ENCODE data around the gene FOXP1.

Gene FOXP1

GRCh38 chr3:71232895-71233294 lies 350.6 kb downstream of the FOXP1 start:
- no peak for TF ChIP-seq JUND (IDR thresholded peaks at IDR 0.05; ENCODE audit: low read depth)
- no peak for DNase-seq (ENCODE audit: low read depth in 1 of 2, low spot score in 1 of 2)
- in situ Hi-C loops (cut with HindIII; ENCODE audit: low pct_unique_long_range_greater_than_20kb, low sequenced_read_pairs) = no loop called here

GRCh38 chr3:71232175-71232679 lies 351.3 kb downstream of the FOXP1 start:
- in situ Hi-C loops (cut with HindIII; ENCODE audit: low pct_unique_long_range_greater_than_20kb, low sequenced_read_pairs) = no loop called here
- no peak for DNase-seq (ENCODE audit: low read depth in 1 of 2, low spot score in 1 of 2)
- TF ChIP-seq JUND (IDR thresholded peaks at IDR 0.05; ENCODE audit: low read depth) = no peak

- in situ Hi-C loops (cut with HindIII; ENCODE audit: low pct_unique_long_range_greater_than_20kb, low sequenced_read_pairs) = no loop called here
Observed at GRCh38 chr3:71231680-71232079, 351.8 kb downstream of the FOXP1 start.

GRCh38 chr3:71229905-71230657 lies 353.4 kb downstream of the FOXP1 start:
- in situ Hi-C loops (cut with HindIII; ENCODE audit: low pct_unique_long_range_greater_than_20kb, low sequenced_read_pairs) = no loop called here

More at GRCh38 chr3:71231680-71232079, 351.8 kb downstream of the FOXP1 start:
- no peak for TF ChIP-seq JUND (IDR thresholded peaks at IDR 0.05; ENCODE audit: low read depth)
- DNase-seq (ENCODE audit: low read depth in 1 of 2, low spot score in 1 of 2) = no peak

GRCh38 chr3:71228156-71228866 lies 355.2 kb downstream of the FOXP1 start:
- no peak for DNase-seq (ENCODE audit: low read depth in 1 of 2, low spot score in 1 of 2)
- TF ChIP-seq JUND (IDR thresholded peaks at IDR 0.05; ENCODE audit: low read depth) = no peak
- in situ Hi-C loops (cut with HindIII; ENCODE audit: low pct_unique_long_range_greater_than_20kb, low sequenced_read_pairs) = no loop called here

More at GRCh38 chr3:71229905-71230657, 353.4 kb downstream of the FOXP1 start:
- DNase-seq (ENCODE audit: low read depth in 1 of 2, low spot score in 1 of 2) = no peak
- TF ChIP-seq JUND (IDR thresholded peaks at IDR 0.05; ENCODE audit: low read depth) = no peak

- in situ Hi-C loops (cut with HindIII; ENCODE audit: low pct_unique_long_range_greater_than_20kb, low sequenced_read_pairs) = no loop called here
- DNase-seq (ENCODE audit: low read depth in 1 of 2, low spot score in 1 of 2) = no peak
- no peak for TF ChIP-seq JUND (IDR thresholded peaks at IDR 0.05; ENCODE audit: low read depth)
Observed at GRCh38 chr3:71227270-71227661, 356.3 kb downstream of the FOXP1 start.

GRCh38 chr3:71226565-71227269 lies 356.8 kb downstream of the FOXP1 start:
- in situ Hi-C loops (cut with HindIII; ENCODE audit: low pct_unique_long_range_greater_than_20kb, low sequenced_read_pairs) = no loop called here
- no peak for TF ChIP-seq JUND (IDR thresholded peaks at IDR 0.05; ENCODE audit: low read depth)
- no peak for DNase-seq (ENCODE audit: low read depth in 1 of 2, low spot score in 1 of 2)

GRCh38 chr3:71225951-71226564 lies 357.5 kb downstream of the FOXP1 start:
- in situ Hi-C loops (cut with HindIII; ENCODE audit: low pct_unique_long_range_greater_than_20kb, low sequenced_read_pairs) = no loop called here
- DNase-seq (ENCODE audit: low read depth in 1 of 2, low spot score in 1 of 2) = no peak
- no peak for TF ChIP-seq JUND (IDR thresholded peaks at IDR 0.05; ENCODE audit: low read depth)

- TF ChIP-seq JUND (IDR thresholded peaks at IDR 0.05; ENCODE audit: low read depth) = no peak
- DNase-seq (ENCODE audit: low read depth in 1 of 2, low spot score in 1 of 2) = no peak
- in situ Hi-C loops (cut with HindIII; ENCODE audit: low pct_unique_long_range_greater_than_20kb, low sequenced_read_pairs) = no loop called here
Observed at GRCh38 chr3:71225002-71225684, 358.4 kb downstream of the FOXP1 start.

GRCh38 chr3:71219744-71220638 lies 363.5 kb downstream of the FOXP1 start:
- in situ Hi-C loops (cut with HindIII; ENCODE audit: low pct_unique_long_range_greater_than_20kb, low sequenced_read_pairs) = no loop called here
- DNase-seq (ENCODE audit: low read depth in 1 of 2, low spot score in 1 of 2) = no peak
- TF ChIP-seq JUND (IDR thresholded peaks at IDR 0.05; ENCODE audit: low read depth) = no peak

GRCh38 chr3:71218508-71218907 lies 365.0 kb downstream of the FOXP1 start:
- no peak for TF ChIP-seq JUND (IDR thresholded peaks at IDR 0.05; ENCODE audit: low read depth)
- in situ Hi-C loops (cut with HindIII; ENCODE audit: low pct_unique_long_range_greater_than_20kb, low sequenced_read_pairs) = no loop called here

More at GRCh38 chr3:71218508-71218907, 365.0 kb downstream of the FOXP1 start:
- no peak for DNase-seq (ENCODE audit: low read depth in 1 of 2, low spot score in 1 of 2)
